Small intestine (tissue), 7 donors: ENCODE results near the gene LRRC36. TPM values are rescaled to one million over a fixed set of nuclear protein-coding genes. Genes with fewer than 3 reads are reported as not detected.

Source experiments
- DNase-seq, 2 donors: peaks; one replicate each; pipeline versions ENCODE4 v3.0.0 to v3.0.0-alpha.2; 2013
- FAIRE-seq: peaks from 2 replicates; lab custom pipeline; 2012; peaks lifted over from hg19 to GRCh38; lab: Jason Lieb, UNC
- H3K27ac ChIP-seq, 3 donors: one replicate each; pipeline ENCODE4 v1.5.1; 2013; ENCODE audit warnings: low read length in 2 of 3, mild to moderate bottlenecking in 2 of 3, control low read depth in 1 of 3, inconsistent platforms in 1 of 3, low read depth in 1 of 3, moderate library complexity in 1 of 3
- H3K27me3 ChIP-seq, 3 donors: one replicate each; pipeline ENCODE4 v1.6.1; 2013; ENCODE audit warnings: low read length in 3 of 3, inconsistent platforms in 1 of 3; ENCODE audit not compliant: control insufficient read depth in 3 of 3, insufficient read depth in 3 of 3
- H3K36me3 ChIP-seq, 3 donors: one replicate each; pipeline ENCODE4 v1.6.1; 2013; ENCODE audit warnings: low read length in 3 of 3, inconsistent platforms in 1 of 3, low read depth in 1 of 3, mild to moderate bottlenecking in 1 of 3, moderate library complexity in 1 of 3; ENCODE audit not compliant: control insufficient read depth in 3 of 3, insufficient read depth in 2 of 3
- H3K4me1 ChIP-seq, 3 donors: one replicate each; pipeline ENCODE4 v1.6.1; 2013; ENCODE audit warnings: low read length in 2 of 3, inconsistent platforms in 1 of 3, low read depth in 1 of 3, mild to moderate bottlenecking in 1 of 3, moderate library complexity in 1 of 3; ENCODE audit not compliant: control insufficient read depth in 3 of 3, insufficient read depth in 2 of 3
- H3K4me3 ChIP-seq, 3 donors: one replicate each; pipeline ENCODE4 v1.5.1; 2013; ENCODE audit warnings: low read length in 3 of 3, control low read depth in 1 of 3, inconsistent platforms in 1 of 3, low read depth in 1 of 3, mild to moderate bottlenecking in 1 of 3, moderate library complexity in 1 of 3
- H3K9me3 ChIP-seq, 2 donors: one replicate each; pipeline ENCODE4 v1.6.1; 2013; ENCODE audit warnings: low read depth in 1 of 2, low read length in 1 of 2; ENCODE audit not compliant: control insufficient read depth in 2 of 2, insufficient read depth in 1 of 2
- WGBS, 3 donors: extraction: QIAGEN DNeasy Blood & Tissue Kit; methylation state at CpG; one replicate each; pipeline ENCODE4 v1.1.7; 2013; 5-methylcytosine and 5-hydroxymethylcytosine counted together
- polyA plus RNA-seq, 4 donors: library from polyadenylated mRNA; stranded (reverse) in 3 of 4; unstranded in 1 of 4; fragments of 200-250 nt in 3 of 4; fragments of 120-200 nt in 1 of 4; gene quantifications; one replicate each; pipeline versions ENCODE4 v1.2.1 to v1.2.3, GENCODE V29; 2013
- donor health status: healthy with polysubstance abuse.
- donor health status: control.
- donor health status: control.
- donor health status: Bipolar disorder and iron deficiency.
- donor health status: healthy.

LRRC36 gene
- polyA plus RNA-seq, 4 donors = 0.87 to 1.9 TPM; not detected in 2

DNA sequence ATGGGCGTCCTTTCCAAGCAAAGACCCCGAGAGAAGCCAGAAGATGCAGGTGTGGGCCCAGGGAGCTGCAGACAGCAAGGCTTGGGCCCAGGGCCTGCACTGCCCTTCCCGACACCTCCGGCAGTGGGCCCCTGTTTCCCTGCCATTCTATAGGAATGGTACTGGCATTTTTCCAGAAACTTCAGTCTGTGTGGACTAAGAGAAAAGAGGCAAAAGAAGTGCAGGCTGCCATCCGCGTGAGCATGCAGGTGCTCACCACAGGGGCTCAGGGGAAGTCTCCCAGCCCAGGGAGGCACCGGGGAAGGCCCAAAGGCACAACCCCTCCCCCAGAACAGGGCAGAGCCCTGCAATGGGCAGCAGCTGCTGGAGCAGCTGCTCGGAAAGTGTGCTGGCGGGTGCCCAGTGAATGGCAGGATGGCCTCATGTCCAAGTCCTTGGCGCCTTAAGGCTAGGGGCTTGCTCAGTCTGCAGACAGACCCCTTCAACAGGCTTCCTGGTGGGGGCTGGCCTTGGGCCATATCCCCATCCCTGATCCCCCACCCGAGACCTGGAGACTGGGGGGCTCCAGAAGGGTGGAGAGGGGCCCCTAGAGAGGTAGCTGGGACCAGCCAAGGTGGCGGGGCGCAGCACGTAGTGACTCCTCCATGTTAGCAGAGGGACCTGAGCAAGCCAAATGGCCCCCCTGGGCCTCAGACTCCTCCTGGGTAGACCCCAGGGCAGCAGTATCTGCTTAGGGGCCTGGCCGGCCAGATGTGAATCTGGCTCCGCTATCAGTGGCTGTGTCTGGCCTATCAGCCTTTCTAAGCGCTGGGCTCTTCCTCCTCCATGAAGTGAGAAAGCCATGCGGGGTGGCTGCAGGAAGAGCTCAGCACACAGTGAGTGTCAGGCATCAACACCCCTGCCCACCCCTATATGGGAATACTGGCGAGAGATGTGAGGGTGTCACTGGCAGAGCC, 73.4 kb downstream of the LRRC36 start:
- Histone ChIP-seq H3K27me3 (peaks cover 0 to 4% (median 0%) of the 10 kb centered on the region in 3 donors), H3K27ac (no peak overlapping the region), H3K36me3 (peaks cover 0 to 16% (median 0%) of the 10 kb centered on the region in 3 donors), H3K4me3 (no peak overlapping the region), H3K9me3 (no peaks in the 10 kb centered on the region), H3K4me1 (peaks cover 3 to 44% (median 13%) of the 10 kb centered on the region in 3 donors)
- 61 to 75% (median 67%) methylated on average over 19 of the region's 19 CpGs for WGBS, 3 donors
- DNase-seq (no peak), FAIRE-seq (no peak)

DNA sequence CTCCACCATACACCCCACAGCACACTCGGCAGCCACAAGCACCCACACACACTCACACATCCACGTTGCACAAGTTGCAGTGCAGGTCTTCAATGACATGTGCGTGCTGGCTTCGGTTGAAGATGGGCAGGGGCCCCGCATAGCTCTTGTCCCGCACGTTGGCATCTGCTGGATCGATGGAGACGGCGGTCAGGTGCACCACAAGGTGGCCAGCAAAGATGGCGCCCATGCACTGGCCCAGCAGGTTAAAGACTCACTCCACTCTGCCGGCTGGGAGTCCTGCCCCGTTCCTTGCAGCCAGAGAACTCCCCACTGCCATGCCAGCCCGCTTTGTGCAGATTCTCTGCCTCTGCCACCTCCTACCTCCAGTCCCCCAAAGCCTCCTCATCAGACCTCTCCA, 74.3 kb downstream of the LRRC36 start:
- DNase-seq (no peak), FAIRE-seq (no peak)
- no peaks in the 10 kb centered on the region for H3K9me3 ChIP-seq
- H3K4me1 ChIP-seq = peaks cover 3 to 37% (median 5%) of the 10 kb centered on the region in 3 donors
- H3K27me3 ChIP-seq = no peaks in the 10 kb centered on the region
- peaks cover 0 to 18% (median 0%) of the 10 kb centered on the region in 3 donors for H3K36me3 ChIP-seq
- 91 to 95% (median 93%) methylated on average over 14 of the region's 14 CpGs for WGBS, 3 donors
- H3K27ac ChIP-seq = no peak overlapping the region
- H3K4me3 ChIP-seq = no peak overlapping the region

DNA sequence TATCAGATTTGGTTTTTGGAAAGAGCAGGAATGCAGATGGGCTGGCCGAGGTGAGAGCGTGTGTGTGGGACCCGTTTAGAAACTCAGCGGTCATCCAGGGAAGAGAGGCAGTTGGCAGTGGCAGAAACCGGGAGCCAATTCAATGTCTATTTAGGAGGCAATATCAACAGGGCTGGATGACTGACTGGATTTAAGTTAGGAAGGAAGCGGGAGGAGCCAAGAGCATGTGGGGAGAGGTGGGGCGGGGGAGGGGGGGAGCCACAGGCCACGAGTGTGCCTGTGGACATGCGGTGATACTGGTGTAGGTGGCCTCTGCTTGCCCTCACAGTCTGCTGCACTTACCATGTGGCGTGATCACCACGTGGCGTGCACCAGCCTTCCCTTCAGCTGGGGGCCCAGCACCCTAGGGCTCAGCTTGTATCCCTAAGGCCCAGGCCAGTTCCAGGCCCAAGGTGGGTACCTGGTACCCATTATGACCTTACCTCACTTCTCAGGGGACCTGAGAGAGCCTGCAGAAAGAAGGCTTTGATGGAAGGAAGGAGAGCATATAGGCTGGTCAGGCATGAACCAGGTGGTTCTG, 77.5 kb downstream of the LRRC36 start:
- Histone ChIP-seq H3K4me1 (peaks cover 0 to 23% (median 3%) of the 10 kb centered on the region in 3 donors), H3K36me3 (peaks cover 0 to 14% (median 0%) of the 10 kb centered on the region in 3 donors), H3K27me3 (no peaks in the 10 kb centered on the region), H3K4me3 (no peak overlapping the region), H3K9me3 (no peaks in the 10 kb centered on the region), H3K27ac (peak overlapping the region in 2 of 3 donors; percentile 72 to 74)
- 80 to 81% (median 80%) methylated on average over 12 of the region's 12 CpGs for WGBS, 3 donors
- DNase-seq (no peak), FAIRE-seq (no peak)

DNA sequence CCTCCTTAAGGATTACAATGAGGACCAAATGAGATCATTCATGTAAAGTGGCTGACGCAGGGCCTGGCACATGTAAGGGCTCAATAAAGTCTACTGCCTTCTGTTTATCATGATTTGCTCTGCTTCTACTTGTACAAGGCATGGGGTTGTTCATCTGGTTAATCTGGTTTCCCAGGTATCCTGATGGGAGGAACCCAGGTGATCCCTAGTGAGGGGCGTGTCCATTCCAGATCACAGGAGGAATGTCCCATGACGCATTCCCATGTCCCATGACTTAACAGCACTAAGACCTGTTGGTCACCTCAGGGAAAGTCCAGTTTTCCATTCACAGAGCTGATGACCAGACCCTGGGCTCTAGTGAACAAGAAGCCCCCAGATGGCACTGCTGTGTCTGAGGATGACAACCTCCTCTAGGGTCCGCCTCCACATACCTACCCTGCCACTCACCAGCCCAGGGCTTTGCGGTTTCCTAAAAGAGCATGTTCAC, 78.2 kb downstream of the LRRC36 start:
- DNase-seq (peak; percentile 95 to 96), FAIRE-seq (no peak)
- 45 to 68% (median 57%) methylated on average over 5 of the region's 5 CpGs for WGBS, 3 donors
- peaks cover 0 to 15% (median 0%) of the 10 kb centered on the region in 3 donors for H3K36me3 ChIP-seq
- H3K4me3 ChIP-seq = no peak overlapping the region
- H3K9me3 ChIP-seq = no peaks in the 10 kb centered on the region
- peak overlapping the region in 2 of 3 donors; percentile 72 to 74 for H3K27ac ChIP-seq
- H3K4me1 ChIP-seq = peaks cover 0 to 15% (median 3%) of the 10 kb centered on the region in 3 donors
- no peaks in the 10 kb centered on the region for H3K27me3 ChIP-seq

DNA sequence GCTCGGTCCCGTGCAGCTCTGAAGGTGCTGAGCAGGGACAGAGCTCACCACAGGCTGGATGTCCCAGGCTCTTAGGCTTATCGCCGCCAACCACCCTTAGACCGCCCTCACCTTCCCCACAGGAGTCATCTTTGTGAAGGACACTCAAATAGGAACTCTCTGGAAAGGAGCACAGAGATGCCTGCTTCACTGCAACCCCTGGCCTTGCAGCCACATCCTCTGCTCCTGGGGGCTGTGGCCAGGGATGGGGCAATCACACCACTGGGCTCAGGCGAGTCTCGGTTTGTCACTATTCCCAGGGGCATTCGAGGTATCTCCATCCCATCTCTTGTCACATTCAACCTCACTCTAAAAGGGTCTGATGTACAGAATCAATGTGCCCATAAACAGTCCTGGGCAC, 78.7 kb downstream of the LRRC36 start:
- DNase-seq = no peak
- Histone ChIP-seq H3K4me1 (peaks cover 0 to 14% (median 3%) of the 10 kb centered on the region in 3 donors), H3K27me3 (no peaks in the 10 kb centered on the region), H3K9me3 (no peaks in the 10 kb centered on the region), H3K27ac (peak overlapping the region in 1 of 3 donors; percentile 69), H3K4me3 (no peak overlapping the region), H3K36me3 (peaks cover 0 to 15% (median 0%) of the 10 kb centered on the region in 3 donors)
- FAIRE-seq = no peak
- WGBS, 3 donors = 80 to 88% (median 88%) methylated on average over 8 of the region's 8 CpGs

DNA sequence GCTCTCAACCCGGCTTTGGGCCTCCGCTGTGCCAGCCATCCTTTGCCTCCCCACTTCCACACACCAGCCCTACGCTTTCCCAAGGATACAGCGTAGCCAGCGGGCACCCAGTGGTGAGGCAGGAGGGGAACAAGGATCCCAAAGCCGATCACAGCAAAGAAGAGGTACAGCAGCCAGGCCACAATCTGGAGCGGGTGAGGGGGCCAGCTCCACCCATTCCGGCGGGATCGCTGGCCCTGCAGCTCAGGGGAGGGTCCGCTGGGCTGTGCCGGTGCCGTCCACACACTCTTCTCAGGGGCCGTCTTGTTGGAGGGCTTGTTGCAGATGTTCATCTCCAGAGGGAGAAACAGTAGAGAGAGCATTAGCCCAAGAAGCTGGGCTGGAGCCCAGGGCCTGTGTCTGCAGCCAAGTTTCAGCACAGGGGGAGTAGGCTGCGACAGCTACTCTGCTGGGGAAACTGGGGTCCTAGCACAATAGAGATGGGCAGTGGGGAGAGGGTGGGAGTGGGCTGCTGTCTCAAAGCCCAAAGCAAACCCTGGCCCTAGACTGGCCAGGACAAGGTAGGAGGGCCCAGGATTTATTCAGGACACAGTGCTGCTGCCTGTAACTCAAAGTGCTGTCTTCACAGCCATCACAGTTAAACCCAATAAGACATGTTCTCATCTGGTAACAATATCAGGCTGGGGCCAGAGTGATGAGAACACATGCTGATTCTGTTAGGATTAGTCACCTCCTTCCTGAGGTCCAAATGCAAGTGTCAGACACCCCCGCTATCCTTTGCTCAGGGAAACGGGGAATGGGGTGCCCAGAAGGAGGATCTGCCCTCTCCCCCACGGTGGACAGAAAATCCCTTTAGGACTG, 79.7 kb downstream of the LRRC36 start:
- Histone ChIP-seq H3K36me3 (peaks cover 0 to 15% (median 0%) of the 10 kb centered on the region in 3 donors), H3K4me1 (peaks cover 0 to 14% (median 3%) of the 10 kb centered on the region in 3 donors), H3K27ac (no peak overlapping the region), H3K9me3 (no peaks in the 10 kb centered on the region), H3K27me3 (no peaks in the 10 kb centered on the region), H3K4me3 (no peak overlapping the region)
- DNase-seq (no peak), FAIRE-seq (no peak)
- WGBS, 3 donors = 73 to 92% (median 76%) methylated on average over 18 of the region's 18 CpGs

DNA sequence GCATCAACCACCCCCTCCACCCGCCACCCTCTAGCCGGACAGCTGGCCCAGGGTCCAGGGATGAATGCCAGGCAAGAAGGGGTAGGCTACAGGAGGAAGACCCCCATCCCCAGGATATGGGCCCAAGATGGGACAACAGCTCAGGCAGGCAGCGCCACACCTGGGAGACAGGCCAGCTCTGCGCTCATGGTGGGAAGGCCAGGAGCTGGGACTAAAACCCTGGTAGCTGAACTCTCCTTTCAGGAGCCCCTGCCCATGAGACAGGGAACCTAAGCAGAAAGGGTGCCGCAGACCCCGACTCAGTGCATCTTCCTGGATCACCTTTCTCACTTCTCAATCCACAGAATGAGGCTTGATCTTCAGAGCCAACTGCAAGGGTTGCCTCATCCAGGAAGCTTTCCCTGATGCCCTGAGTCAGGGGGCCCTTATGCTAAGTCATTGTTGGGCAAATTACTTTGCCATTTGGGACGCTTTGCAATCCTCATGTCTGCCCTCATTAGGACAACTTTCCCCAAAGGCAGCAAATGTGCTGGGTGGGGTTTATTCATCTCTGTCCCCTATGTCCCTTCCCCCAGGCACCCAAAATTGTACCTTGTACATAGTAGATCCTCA, 80.7 kb downstream of the LRRC36 start:
- Histone ChIP-seq H3K4me3 (no peak overlapping the region), H3K4me1 (peaks cover 0 to 14% (median 3%) of the 10 kb centered on the region in 3 donors), H3K27ac (no peak overlapping the region), H3K27me3 (no peaks in the 10 kb centered on the region), H3K9me3 (no peaks in the 10 kb centered on the region), H3K36me3 (peaks cover 0 to 12% (median 0%) of the 10 kb centered on the region in 3 donors)
- no peak for DNase-seq
- 87 to 96% (median 89%) methylated on average over 7 of the region's 7 CpGs for WGBS, 3 donors
- FAIRE-seq = no peak
